ENCODE data around the gene PHF1.

The PHF1 gene

DNA sequence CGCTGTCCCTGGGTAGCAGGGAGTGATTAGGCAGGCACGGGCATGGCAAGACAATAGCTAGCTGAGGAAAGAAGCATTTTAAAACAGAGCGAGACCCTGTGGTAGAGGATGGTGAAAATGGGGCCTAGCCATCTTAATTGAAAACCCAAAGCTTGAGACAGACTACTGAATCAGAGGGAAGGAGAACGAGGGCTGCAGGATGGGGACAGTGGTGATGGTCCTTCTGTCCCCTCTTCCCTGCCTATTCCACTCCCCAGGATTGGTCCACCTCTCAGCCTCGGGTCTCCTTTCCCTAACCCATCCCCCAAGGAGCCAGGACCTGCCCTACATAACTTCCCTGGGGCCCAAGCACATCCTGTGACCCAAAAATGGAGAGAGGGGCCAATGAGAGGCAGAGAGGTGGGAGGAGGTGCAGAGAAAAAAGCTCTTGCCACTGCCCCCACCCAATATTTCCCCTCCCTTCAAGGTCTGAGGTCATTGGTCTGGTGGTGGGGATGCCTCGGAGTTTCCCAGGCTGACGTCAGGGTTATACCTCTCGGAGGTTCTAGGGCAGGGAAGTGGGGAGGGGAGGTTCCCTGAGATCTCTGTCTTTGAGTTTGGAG, 8.0 kb downstream of the PHF1 start:
- peaks cover 21% of the 10 kb centered on the region for H3K79me2 ChIP-seq (ENCODE audit: insufficient read depth, low read depth)
- peaks cover 28% of the 10 kb centered on the region for H3K4me1 ChIP-seq (ENCODE audit: low read depth, poor library complexity, severe bottlenecking)
- H3K27me3 ChIP-seq (ENCODE audit: insufficient read depth, low read depth) = no peaks in the 10 kb centered on the region
- H4K20me1 ChIP-seq (ENCODE audit: insufficient read depth) = no peaks in the 10 kb centered on the region
- peak overlapping the region; percentile 46; the same call in 1 of the 2 replicates for H2AFZ ChIP-seq (ENCODE audit: low read depth)
- TF ChIP-seq, protein P1, sequence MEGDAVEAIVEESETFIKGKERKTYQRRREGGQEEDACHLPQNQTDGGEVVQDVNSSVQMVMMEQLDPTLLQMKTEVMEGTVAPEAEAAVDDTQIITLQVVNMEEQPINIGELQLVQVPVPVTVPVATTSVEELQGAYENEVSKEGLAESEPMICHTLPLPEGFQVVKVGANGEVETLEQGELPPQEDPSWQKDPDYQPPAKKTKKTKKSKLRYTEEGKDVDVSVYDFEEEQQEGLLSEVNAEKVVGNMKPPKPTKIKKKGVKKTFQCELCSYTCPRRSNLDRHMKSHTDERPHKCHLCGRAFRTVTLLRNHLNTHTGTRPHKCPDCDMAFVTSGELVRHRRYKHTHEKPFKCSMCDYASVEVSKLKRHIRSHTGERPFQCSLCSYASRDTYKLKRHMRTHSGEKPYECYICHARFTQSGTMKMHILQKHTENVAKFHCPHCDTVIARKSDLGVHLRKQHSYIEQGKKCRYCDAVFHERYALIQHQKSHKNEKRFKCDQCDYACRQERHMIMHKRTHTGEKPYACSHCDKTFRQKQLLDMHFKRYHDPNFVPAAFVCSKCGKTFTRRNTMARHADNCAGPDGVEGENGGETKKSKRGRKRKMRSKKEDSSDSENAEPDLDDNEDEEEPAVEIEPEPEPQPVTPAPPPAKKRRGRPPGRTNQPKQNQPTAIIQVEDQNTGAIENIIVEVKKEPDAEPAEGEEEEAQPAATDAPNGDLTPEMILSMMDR (conservative IDR thresholded peaks at IDR 0.05; ENCODE audit: low read depth, low read length) = no peak
- peak overlapping the region; percentile 56 for H3K27ac ChIP-seq
- peak overlapping the region; percentile 37; the same call in 1 of the 2 replicates for H3K9ac ChIP-seq
- H3K4me3 ChIP-seq (IDR thresholded peaks at IDR 0.05; ENCODE audit: insufficient read depth, low read depth, low read length) = no peak overlapping the region
- no peaks in the 10 kb centered on the region for H3K36me3 ChIP-seq (ENCODE audit: insufficient read depth)
- H3K4me2 ChIP-seq = peak overlapping the region; percentile 42

DNA sequence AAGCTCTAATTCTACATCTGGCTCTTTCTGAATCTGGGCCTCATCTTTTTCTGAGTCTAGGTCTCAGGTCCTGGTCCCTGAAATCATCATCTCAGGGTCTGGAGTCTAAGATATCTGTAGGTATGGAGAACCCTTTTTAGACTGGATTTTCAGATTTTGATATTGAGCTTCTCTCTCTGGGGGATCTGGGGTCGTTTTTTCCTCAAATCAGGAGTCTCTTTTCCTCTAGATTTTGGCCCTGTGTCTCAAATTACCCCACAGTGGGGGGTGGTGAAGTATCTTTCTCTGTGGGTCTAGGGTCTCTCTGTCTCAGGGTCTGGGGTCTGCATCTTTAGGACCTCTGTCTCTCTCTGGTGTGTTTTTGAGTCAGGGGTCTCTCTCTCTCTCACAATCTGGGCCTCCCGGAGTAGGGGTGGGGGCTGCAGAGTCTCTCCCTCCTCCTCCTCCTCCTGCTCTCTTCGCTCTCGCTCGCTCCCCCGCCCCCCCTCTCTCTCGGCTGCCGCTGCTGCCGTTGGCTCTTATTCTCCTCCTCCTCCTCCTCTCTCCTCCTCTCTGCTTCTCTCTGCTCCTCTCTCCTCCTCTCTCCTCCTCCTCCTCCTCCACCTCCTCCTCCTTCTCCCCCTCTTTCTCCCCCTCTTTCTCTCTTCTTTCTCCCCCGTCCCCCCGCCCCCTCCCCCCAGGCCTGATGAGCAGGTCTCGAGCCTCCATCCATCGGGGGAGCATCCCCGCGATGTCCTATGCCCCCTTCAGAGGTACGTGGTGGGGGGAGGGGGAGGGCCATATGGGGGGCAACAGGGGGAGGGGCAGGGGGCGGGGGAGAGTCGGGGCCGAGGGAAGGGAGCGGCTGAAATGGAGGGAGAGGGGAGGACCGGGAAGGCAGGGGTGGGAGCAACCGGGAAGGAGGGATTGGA, 9.0 kb downstream of the PHF1 start, which contains the start of gene SYNGAP1:
TSS of gene SYNGAP1 (plus strand) at position 486 of the 911 bp plus-strand sequence. CDS start at position 686, 200 bp downstream.
- Histone ChIP-seq H3K4me3 (IDR thresholded peaks at IDR 0.05; ENCODE audit: insufficient read depth, low read depth, low read length) (no peak within 1 kb of the TSS), H3K9ac (no peak within 1 kb of the TSS), H2AFZ (ENCODE audit: low read depth) (peak within 1 kb of the TSS; percentile 46; the same call in 1 of the 2 replicates)

DNA sequence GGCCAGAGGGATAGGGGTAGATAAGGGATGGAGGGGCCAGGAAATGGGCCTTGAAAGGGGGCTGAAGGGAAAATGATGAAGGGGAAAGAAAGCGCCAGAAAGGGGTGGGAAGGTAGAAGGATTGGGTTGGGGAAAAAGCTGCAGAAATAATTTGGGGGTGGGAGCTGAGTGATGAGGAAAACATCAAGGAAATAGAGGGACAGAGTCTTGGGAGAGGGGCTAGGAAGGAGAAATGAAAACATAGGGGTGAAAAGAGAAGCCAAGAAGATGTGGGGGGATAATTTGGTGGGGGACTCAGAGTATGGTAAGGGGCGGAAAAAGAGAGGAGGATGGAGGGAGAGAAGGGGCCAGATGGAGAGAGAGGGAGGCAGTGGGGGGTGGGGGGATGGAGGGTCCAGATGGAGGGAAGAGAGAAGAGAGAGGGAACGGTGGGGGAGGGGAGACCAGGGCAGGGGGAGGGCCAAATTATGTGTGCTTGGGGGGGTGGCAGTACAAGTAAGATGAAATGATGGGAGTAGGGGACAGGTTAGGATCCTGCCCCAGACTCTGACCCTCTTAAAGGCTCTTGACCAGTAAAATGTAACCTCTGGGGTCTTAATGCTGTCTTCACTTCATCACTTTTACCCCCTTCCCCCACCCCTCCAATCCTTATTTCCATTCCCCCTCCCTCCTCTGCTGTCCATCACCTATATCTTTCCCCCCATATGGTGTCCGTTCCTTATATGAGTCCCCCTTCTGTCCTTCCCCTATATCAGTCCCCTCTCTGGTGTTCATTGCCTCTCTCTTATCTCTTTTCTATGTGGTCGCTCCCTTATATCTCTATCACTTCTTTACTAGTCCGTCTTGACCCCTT, 9.9 kb downstream of the PHF1 start:
- no peaks in the 10 kb centered on the region for H3K36me3 ChIP-seq (ENCODE audit: insufficient read depth)
- H3K27me3 ChIP-seq (ENCODE audit: insufficient read depth, low read depth) = no peaks in the 10 kb centered on the region
- no peak overlapping the region for H3K4me3 ChIP-seq (IDR thresholded peaks at IDR 0.05; ENCODE audit: insufficient read depth, low read depth, low read length)
- H4K20me1 ChIP-seq (ENCODE audit: insufficient read depth) = no peaks in the 10 kb centered on the region
- peaks cover 20% of the 10 kb centered on the region for H3K79me2 ChIP-seq (ENCODE audit: insufficient read depth, low read depth)
- TF ChIP-seq, protein P1 (conservative IDR thresholded peaks at IDR 0.05; ENCODE audit: low read depth, low read length) = no peak
- peaks cover 39% of the 10 kb centered on the region for H3K4me1 ChIP-seq (ENCODE audit: low read depth, poor library complexity, severe bottlenecking)
- no peak overlapping the region for H3K27ac ChIP-seq
- H3K4me2 ChIP-seq = no peak overlapping the region
- no peak overlapping the region for H3K9ac ChIP-seq
- no peak overlapping the region for H2AFZ ChIP-seq (ENCODE audit: low read depth)

More for the DNA sequence above, 9.0 kb downstream of the PHF1 start, which contains the start of gene SYNGAP1:
- Histone ChIP-seq H3K27ac (no peak within 1 kb of the TSS; the same call in 1 of the 2 replicates), H3K27me3 (ENCODE audit: insufficient read depth, low read depth) (no peaks in the 10 kb centered on the region), H3K36me3 (ENCODE audit: insufficient read depth) (no peaks in the 10 kb centered on the region), H3K79me2 (ENCODE audit: insufficient read depth, low read depth) (peaks cover 21% of the 10 kb centered on the region), H3K4me1 (ENCODE audit: low read depth, poor library complexity, severe bottlenecking) (peaks cover 39% of the 10 kb centered on the region), H4K20me1 (ENCODE audit: insufficient read depth) (no peaks in the 10 kb centered on the region), H3K4me2 (peak within 1 kb of the TSS; percentile 42; the same call in 1 of the 2 replicates)
- TF ChIP-seq, protein P1 (conservative IDR thresholded peaks at IDR 0.05; ENCODE audit: low read depth, low read length) = no peak

DNA sequence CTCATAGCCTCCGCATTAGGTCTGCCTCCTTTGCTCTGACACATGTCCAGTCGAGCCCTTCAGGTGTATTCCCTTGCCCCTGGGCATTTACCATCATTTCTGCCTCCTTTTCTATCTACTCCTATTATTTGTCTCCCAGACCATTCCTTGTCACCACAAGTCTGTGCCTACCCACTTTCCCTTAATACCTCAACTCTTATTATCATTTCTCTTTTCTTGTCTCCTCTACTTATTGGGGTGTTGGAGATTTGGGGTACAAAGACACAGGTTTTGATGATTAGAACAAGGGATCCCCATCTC, 10.5 kb downstream of the PHF1 start:
- no peak overlapping the region for H2AFZ ChIP-seq (ENCODE audit: low read depth)

More for the DNA sequence above, 10.5 kb downstream of the PHF1 start:
- Histone ChIP-seq H3K4me2 (no peak overlapping the region), H3K9ac (no peak overlapping the region), H3K36me3 (ENCODE audit: insufficient read depth) (no peaks in the 10 kb centered on the region), H3K27me3 (ENCODE audit: insufficient read depth, low read depth) (no peaks in the 10 kb centered on the region), H3K4me3 (IDR thresholded peaks at IDR 0.05; ENCODE audit: insufficient read depth, low read depth, low read length) (no peak overlapping the region), H3K79me2 (ENCODE audit: insufficient read depth, low read depth) (peaks cover 14% of the 10 kb centered on the region), H3K4me1 (ENCODE audit: low read depth, poor library complexity, severe bottlenecking) (peaks cover 33% of the 10 kb centered on the region), H3K27ac (no peak overlapping the region), H4K20me1 (ENCODE audit: insufficient read depth) (no peaks in the 10 kb centered on the region)
- TF ChIP-seq, protein P1 (conservative IDR thresholded peaks at IDR 0.05; ENCODE audit: low read depth, low read length) = no peak

All from KMS-11 (cell line).